Loucy (cell line): ENCODE measurements around the gene UBE2G1.

Experiments
- H2AFZ ChIP-seq: fragments of 200-600 bp; sonication (generic); 2 replicates; pipeline ENCODE4 v1.6.0; 2016; ENCODE audit warnings: antibody characterized with exemption, mild to moderate bottlenecking, low read length, moderate library complexity
- H3F3A ChIP-seq: fragments of 200-600 bp; 2 replicates; pipeline ENCODE4 v1.6.0; 2016; ENCODE audit warnings: antibody characterized with exemption, low read depth, mild to moderate bottlenecking
- H3K27me3 ChIP-seq: fragments of 200-600 bp; sonication (generic); 2 replicates; pipeline ENCODE4 v1.6.1; 2014; ENCODE audit warnings: low read length, mild to moderate bottlenecking; ENCODE audit not compliant: insufficient read depth, poor library complexity, severe bottlenecking
- H3K36me3 ChIP-seq: fragments of 200-600 bp; sonication (generic); 2 replicates; pipeline ENCODE4 v1.6.1; 2016; ENCODE audit warnings: low read length; ENCODE audit not compliant: insufficient read depth
- H3K4me1 ChIP-seq: fragments of 200-600 bp; sonication (generic); 2 replicates; pipeline ENCODE4 v1.5.1; 2014; ENCODE audit warnings: low read length, mild to moderate bottlenecking; ENCODE audit not compliant: insufficient read depth, poor library complexity, severe bottlenecking
- H3K4me2 ChIP-seq: fragments of 200-600 bp; sonication (generic); 2 replicates; pipeline ENCODE4 v1.6.0; 2014; ENCODE audit warnings: antibody characterized with exemption, low read length, low read depth, mild to moderate bottlenecking; ENCODE audit not compliant: poor library complexity, severe bottlenecking
- H3K4me3 ChIP-seq: fragments of 200-600 bp; sonication (generic); 2 replicates; pipeline ENCODE4 v1.5.1; 2014; ENCODE audit warnings: low read length, mild to moderate bottlenecking, mixed read lengths; ENCODE audit not compliant: poor library complexity, severe bottlenecking
- H3K79me2 ChIP-seq: fragments of 200-600 bp; sonication (generic); 2 replicates; pipeline ENCODE4 v1.6.1; 2014; ENCODE audit warnings: low read length; ENCODE audit not compliant: insufficient read depth
- H3K9ac ChIP-seq: fragments of 200-600 bp; sonication (generic); 2 replicates; pipeline ENCODE4 v1.6.0; 2014; ENCODE audit warnings: mild to moderate bottlenecking, low read depth, low read length, moderate library complexity; ENCODE audit not compliant: poor library complexity, severe bottlenecking
- H3K9me2 ChIP-seq: fragments of 200-600 bp; sonication (generic); replicated peaks from 2 replicates; pipeline ENCODE4 v1.6.1; 2016; ENCODE audit warnings: low read depth, low read length, mixed read lengths
- H3K9me3 ChIP-seq: fragments of 200-600 bp; sonication (generic); 2 replicates; pipeline ENCODE4 v1.6.1; 2014; ENCODE audit warnings: mild to moderate bottlenecking, antibody characterized with exemption, low read length, low read depth; ENCODE audit not compliant: insufficient read depth
- H4K20me1 ChIP-seq: fragments of 200-600 bp; sonication (generic); 2 replicates; pipeline ENCODE4 v1.6.0; 2014; ENCODE audit warnings: antibody characterized with exemption, low read length, mild to moderate bottlenecking; ENCODE audit not compliant: insufficient read depth, poor library complexity, severe bottlenecking
- EZH2phosphoT487 ChIP-seq: fragments of 200-600 bp; IDR thresholded peaks from 2 replicates; pipeline ENCODE4 v1.6.1; 2018; ENCODE audit warnings: antibody characterized with exemption, mild to moderate bottlenecking, moderate library complexity, borderline replicate concordance
- TF ChIP-seq, protein P1 (sequence below): fragments of 200-600 bp; sonication (generic); conservative IDR thresholded peaks from 2 replicates; pipeline ENCODE4 v1.5.1; 2014; ENCODE audit warnings: mild to moderate bottlenecking, antibody characterized with exemption, low read length

UBE2G1 gene

DNA sequence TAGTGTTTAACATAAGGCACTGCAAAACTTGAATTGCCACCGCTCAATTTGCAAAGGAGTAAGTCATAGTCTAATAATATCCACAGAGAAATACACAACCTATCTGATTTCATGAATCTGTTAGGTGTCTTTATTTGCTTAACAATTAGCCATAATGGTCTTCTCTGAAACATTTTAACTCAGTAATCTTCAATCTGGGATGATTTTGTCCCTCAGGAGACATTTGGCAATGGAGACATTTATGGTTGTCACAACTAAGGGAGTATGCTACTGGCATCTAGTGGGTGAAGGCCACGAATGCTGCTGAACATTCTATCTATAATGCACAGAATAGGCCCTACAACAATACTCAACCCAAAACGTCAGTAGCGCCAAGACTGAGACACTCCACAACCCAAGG is 4.3 kb downstream of the UBE2G1 start:
- Histone ChIP-seq H2AFZ (no peak overlapping the region), H3K27me3 (peaks cover 9% of the 10 kb centered on the region), H3K9me3 (no peaks in the 10 kb centered on the region), H3K9ac (no peak overlapping the region), H4K20me1 (peaks cover 84% of the 10 kb centered on the region), H3K4me2 (peak overlapping the region; percentile 68), H3K9me2 (no peaks in the 10 kb centered on the region), H3K36me3 (no peaks in the 10 kb centered on the region), H3F3A (no peaks in the 10 kb centered on the region), H3K4me3 (peak overlapping the region; percentile 46), H3K4me1 (peaks cover 36% of the 10 kb centered on the region), H3K79me2 (peaks cover 92% of the 10 kb centered on the region)
- TF ChIP-seq, protein P1, sequence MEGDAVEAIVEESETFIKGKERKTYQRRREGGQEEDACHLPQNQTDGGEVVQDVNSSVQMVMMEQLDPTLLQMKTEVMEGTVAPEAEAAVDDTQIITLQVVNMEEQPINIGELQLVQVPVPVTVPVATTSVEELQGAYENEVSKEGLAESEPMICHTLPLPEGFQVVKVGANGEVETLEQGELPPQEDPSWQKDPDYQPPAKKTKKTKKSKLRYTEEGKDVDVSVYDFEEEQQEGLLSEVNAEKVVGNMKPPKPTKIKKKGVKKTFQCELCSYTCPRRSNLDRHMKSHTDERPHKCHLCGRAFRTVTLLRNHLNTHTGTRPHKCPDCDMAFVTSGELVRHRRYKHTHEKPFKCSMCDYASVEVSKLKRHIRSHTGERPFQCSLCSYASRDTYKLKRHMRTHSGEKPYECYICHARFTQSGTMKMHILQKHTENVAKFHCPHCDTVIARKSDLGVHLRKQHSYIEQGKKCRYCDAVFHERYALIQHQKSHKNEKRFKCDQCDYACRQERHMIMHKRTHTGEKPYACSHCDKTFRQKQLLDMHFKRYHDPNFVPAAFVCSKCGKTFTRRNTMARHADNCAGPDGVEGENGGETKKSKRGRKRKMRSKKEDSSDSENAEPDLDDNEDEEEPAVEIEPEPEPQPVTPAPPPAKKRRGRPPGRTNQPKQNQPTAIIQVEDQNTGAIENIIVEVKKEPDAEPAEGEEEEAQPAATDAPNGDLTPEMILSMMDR = peak; percentile 42
- no peak for TF ChIP-seq EZH2phosphoT487

DNA sequence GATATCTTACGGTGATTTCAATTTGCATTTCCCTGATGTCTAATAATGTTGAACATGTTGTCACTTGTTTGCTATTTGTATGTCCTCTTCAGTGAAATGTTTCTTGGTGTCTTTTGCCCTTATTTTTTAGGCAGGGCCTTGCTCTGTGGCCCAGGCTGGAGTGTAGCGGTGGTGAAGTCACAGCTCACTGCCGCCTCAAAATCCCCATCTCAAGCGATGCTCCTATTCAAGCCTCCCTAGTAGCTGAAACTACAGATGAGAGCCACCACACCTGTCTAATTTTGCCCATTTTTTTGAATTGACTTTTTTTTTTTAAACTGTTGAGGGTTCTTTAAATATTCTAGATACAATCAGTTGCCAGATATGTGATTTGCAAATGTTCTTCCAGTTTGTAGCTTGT is 8.3 kb downstream of the UBE2G1 start:
- Histone ChIP-seq H3K9me3 (no peaks in the 10 kb centered on the region), H3K9me2 (no peaks in the 10 kb centered on the region), H2AFZ (no peak overlapping the region), H3K27me3 (no peaks in the 10 kb centered on the region), H3F3A (no peaks in the 10 kb centered on the region), H3K4me2 (peak overlapping the region; percentile 46), H3K9ac (no peak overlapping the region), H3K4me3 (no peak overlapping the region), H4K20me1 (peaks cover 92% of the 10 kb centered on the region), H3K4me1 (peaks cover 22% of the 10 kb centered on the region), H3K79me2 (peaks cover 100% of the 10 kb centered on the region), H3K36me3 (0 out of 2 replicates have a peak, but pooled peaks cover 5% of the 10 kb centered on the region)
- TF ChIP-seq, protein P1 = no peak
- no peak for TF ChIP-seq EZH2phosphoT487

GRCh38 chr17:4357671-4358070 is 8.8 kb downstream of the UBE2G1 start:
- Histone ChIP-seq H2AFZ (no peak overlapping the region), H4K20me1 (peaks cover 89% of the 10 kb centered on the region), H3K9me3 (no peaks in the 10 kb centered on the region), H3K4me3 (no peak overlapping the region), H3K9ac (no peak overlapping the region), H3K4me1 (peaks cover 19% of the 10 kb centered on the region), H3K4me2 (peak overlapping the region; percentile 46), H3K36me3 (0 out of 2 replicates have a peak, but pooled peaks cover 5% of the 10 kb centered on the region), H3K27me3 (no peaks in the 10 kb centered on the region), H3K79me2 (peaks cover 100% of the 10 kb centered on the region), H3F3A (no peaks in the 10 kb centered on the region), H3K9me2 (no peaks in the 10 kb centered on the region)
- TF ChIP-seq, protein P1 = no peak
- no peak for TF ChIP-seq EZH2phosphoT487
